A673 (cell line): ENCODE data around the gene ZEB1.
"Not testable (repeated sequence)": the region's sequence is repeated elsewhere in the genome, so short reads cannot be mapped to it uniquely, and the experiment has no call there.

ENCODE experiments used
- CTCF ChIP-seq: fragments of 300-800, 200-600 bp; sonication (generic); conservative IDR thresholded peaks from 2 replicates; pipeline ENCODE4 v1.5.1; 2017; ENCODE audit warnings: low read depth, mild to moderate bottlenecking, antibody characterized with exemption, low read length, moderate library complexity, mixed read lengths
- EZH2 ChIP-seq: fragments of 200-600 bp; sonication (generic); IDR thresholded peaks from 2 replicates; pipeline ENCODE4 v1.6.1; 2017; ENCODE audit warnings: borderline replicate concordance, low read depth, mild to moderate bottlenecking, mixed read lengths, antibody characterized with exemption, low read length; ENCODE audit not compliant: poor library complexity, severe bottlenecking

DNA sequence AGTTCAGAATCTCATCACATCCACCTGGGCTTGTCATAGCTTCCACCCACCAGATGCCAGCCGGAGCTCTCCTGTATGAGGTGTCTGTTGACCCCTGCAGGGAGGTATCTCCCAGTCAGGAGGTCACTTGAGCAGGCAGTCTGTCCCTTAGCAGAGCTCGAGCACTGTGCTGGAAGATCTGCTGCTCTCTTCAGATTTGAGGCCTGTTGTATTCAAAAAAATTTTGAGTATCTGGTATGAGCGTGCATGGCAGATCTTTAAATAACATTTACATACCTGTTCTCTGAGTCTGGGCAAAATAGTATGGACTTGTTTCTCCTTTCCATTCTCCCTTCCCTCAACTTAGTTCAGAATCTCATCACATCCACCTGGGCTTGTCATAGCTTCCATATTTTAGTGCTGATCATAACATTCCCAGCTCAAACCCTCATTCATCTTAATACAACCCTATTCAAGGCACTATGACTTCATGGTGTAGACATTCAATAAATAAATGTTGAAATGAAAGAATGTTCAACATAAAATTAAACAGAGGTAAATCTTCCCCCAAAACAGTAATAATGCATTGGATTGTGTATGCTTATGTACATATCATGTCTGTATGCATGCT is 249.3 kb downstream of the ZEB1 start:
- not testable (repeated sequence) for TF ChIP-seq CTCF, EZH2
